Kidney epithelial cell (primary cell): ENCODE data around the gene TAS2R9. TPM values are rescaled to one million over a fixed set of nuclear protein-coding genes. Genes with fewer than 3 reads are reported as not detected.

Experiments used
- DNase-seq: peaks from one replicate; pipeline ENCODE4 v3.0.0-alpha.2; 2010; ENCODE audit warnings: low read depth
- H3K27me3 ChIP-seq: 2 replicates; pipeline ENCODE4 v1.6.0; 2011; ENCODE audit warnings: low read length; ENCODE audit not compliant: control insufficient read depth, insufficient read depth
- H3K36me3 ChIP-seq: 2 replicates; pipeline ENCODE4 v1.5.1; 2011; ENCODE audit warnings: low read length; ENCODE audit not compliant: control insufficient read depth, insufficient read depth
- H3K4me3 ChIP-seq: 2 replicates; pipeline ENCODE4 v1.5.1; 2011; ENCODE audit warnings: low read depth, mild to moderate bottlenecking, control low read depth, low read length
- total RNA-seq: library from RNA; depleted of rRNA; stranded (reverse); fragments of >200 nt; gene quantifications from 2 replicates; pipeline ENCODE4 v1.2.3, GENCODE V29; 2015
- TF ChIP-seq, protein P1 (sequence below): IDR thresholded peaks from 2 replicates; pipeline ENCODE4 v1.5.1; 2011; ENCODE audit warnings: mild to moderate bottlenecking, moderate library complexity, low read length, control low read depth, inconsistent platforms; ENCODE audit not compliant: insufficient read depth, poor library complexity, severe bottlenecking

TAS2R9 gene, protein sequence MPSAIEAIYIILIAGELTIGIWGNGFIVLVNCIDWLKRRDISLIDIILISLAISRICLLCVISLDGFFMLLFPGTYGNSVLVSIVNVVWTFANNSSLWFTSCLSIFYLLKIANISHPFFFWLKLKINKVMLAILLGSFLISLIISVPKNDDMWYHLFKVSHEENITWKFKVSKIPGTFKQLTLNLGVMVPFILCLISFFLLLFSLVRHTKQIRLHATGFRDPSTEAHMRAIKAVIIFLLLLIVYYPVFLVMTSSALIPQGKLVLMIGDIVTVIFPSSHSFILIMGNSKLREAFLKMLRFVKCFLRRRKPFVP
- not detected in 2 replicates for total RNA-seq

DNA sequence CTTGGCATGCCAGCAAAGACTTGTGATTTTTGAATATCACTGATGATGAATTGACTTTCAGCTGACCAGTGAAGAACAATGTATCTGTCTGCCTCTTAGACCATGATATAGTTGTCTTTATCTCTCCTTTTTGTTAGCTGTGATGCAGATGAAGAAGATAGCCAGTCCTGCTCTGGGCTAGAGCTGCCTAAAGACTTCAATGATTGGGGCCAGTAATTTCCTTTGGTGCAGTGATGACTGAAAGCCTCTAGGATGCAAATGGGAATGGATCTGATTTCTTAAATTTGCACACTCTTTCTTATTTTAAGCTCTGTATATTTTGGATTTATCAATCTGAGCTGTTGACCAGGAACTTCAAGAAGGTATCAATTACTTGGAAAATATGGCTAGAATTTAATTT is at the start of gene TAS2R9:
Gene TAS2R9, minus strand, starts transcription at position 101 of the 400 bp plus-strand sequence. Its CDS starts 93 bp downstream, at position 8.
- H3K27me3 ChIP-seq, result no peaks in the 10 kb centered on the region
- TF ChIP-seq, protein P1, sequence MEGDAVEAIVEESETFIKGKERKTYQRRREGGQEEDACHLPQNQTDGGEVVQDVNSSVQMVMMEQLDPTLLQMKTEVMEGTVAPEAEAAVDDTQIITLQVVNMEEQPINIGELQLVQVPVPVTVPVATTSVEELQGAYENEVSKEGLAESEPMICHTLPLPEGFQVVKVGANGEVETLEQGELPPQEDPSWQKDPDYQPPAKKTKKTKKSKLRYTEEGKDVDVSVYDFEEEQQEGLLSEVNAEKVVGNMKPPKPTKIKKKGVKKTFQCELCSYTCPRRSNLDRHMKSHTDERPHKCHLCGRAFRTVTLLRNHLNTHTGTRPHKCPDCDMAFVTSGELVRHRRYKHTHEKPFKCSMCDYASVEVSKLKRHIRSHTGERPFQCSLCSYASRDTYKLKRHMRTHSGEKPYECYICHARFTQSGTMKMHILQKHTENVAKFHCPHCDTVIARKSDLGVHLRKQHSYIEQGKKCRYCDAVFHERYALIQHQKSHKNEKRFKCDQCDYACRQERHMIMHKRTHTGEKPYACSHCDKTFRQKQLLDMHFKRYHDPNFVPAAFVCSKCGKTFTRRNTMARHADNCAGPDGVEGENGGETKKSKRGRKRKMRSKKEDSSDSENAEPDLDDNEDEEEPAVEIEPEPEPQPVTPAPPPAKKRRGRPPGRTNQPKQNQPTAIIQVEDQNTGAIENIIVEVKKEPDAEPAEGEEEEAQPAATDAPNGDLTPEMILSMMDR, result no peak
- H3K36me3 ChIP-seq, result no peaks in the 10 kb centered on the region
- no peak for DNase-seq
- H3K4me3 ChIP-seq, result no peak within 1 kb of the TSS

DNA sequence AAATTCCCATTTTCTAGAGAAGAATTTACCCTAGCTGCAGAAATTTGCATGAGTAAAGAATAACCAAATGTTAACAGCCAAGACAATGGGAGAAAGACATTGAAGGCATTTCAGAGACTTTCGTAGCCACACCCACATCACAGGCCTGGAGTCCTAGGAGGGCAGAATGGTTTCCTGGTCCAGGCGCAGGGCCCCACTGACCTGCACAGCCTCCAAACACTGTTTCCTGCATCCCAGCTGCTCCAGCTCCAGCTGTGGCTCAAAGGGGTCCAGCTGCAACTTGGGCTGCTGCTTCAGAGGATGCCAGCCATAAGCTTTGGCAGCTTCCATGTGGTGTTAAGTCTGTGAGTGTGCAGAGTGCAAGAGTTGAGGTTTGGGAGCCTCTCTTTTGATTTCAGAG is 45.8 kb upstream of the TAS2R9 start:
- H3K36me3 ChIP-seq, result no peaks in the 10 kb centered on the region
- no peaks in the 10 kb centered on the region for H3K27me3 ChIP-seq
- H3K4me3 ChIP-seq, result no peak overlapping the region
- TF ChIP-seq, protein P1, result no peak
- no peak for DNase-seq

DNA sequence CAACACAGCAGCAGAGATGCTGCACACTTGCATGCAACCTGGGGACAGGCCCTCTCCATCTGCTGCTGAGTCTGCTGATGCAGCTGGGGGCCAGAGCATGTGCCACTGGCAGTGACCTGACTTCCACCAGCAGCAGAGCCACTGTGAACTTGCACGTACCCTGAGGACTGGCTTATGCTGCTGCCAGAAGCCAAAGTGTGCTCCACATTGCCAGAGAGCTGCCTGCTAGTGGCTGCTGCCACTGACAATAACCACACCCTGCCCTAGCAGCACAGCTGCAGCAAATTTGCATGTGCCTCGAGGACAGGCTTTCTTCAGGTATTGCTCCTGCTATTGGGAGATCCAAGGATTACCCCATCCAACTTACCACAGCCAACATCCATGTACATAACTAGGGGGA is 43.8 kb upstream of the TAS2R9 start:
- Histone ChIP-seq H3K36me3 (no peaks in the 10 kb centered on the region), H3K27me3 (no peaks in the 10 kb centered on the region), H3K4me3 (no peak overlapping the region)
- no peak for DNase-seq
- TF ChIP-seq, protein P1, result no peak

DNA sequence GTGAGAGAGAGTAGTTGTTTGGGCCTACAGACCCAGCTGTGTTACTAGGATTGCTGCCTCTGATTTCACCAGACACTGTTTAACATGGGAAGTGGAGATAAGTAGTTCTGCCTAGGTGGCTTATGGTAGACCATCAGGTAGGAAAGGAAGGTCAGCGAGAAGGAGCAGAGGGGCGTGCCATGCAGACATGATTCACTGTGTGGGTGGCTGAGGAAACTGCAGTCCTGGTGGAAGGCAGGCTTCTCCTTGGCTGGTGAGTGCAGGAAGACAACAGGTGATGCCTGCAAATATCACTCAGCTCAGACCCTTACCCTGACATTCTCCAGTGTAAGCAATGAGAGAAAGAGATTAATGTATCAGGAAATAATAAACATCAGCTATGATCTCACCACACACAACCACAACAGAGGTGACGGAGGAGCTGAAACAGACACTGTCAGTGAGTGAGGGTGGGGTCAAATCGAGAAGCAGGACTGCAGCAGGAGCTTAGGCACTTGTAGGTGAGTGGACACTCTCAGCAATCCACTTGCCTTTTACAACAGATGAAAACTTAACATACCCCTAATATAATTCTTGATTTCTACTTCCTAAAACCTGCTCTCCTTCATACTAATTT is 41.4 kb upstream of the TAS2R9 start:
- Histone ChIP-seq H3K27me3 (no peaks in the 10 kb centered on the region), H3K36me3 (no peaks in the 10 kb centered on the region), H3K4me3 (no peak overlapping the region)
- TF ChIP-seq, protein P1, result no peak
- DNase-seq, result no peak

DNA sequence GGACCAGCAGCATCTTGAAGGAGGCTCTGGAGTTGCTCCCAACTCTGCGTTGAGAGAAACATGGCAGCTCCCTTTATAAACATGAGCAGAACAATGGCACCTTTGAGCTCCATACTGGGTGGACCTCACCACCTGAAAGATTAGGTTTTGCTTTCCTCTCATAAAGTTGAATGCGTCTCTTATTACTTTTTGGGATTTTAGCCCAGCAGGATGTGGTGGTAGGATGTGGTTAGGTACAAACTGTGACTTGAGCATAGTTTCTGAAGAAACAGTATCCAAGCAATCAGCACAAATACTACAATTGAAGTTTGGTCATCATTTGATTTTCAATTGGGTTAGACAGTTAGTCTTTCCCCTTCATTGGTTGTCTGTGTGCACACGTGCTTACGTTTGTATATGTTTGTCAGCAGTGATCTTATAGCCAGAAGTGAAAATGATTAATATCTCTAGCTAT is 39.5 kb upstream of the TAS2R9 start, which contains the start of gene PRR4:
Gene PRR4, minus strand, starts transcription at position 51 of the 454 bp plus-strand sequence. Its CDS starts 38 bp downstream, at position 13.
- no peaks in the 10 kb centered on the region for H3K36me3 ChIP-seq
- H3K4me3 ChIP-seq, result no peak within 1 kb of the TSS
- no peak for DNase-seq
- no peaks in the 10 kb centered on the region for H3K27me3 ChIP-seq
- TF ChIP-seq, protein P1, result no peak
